Glutamatergic neuron (in vitro differentiated cells): Measurements from ENCODE around the gene UFL1. TPM values are rescaled to one million over a fixed set of nuclear protein-coding genes. Genes with fewer than 3 reads are reported as not detected.

Source experiments
- DNase-seq: peaks from one replicate; pipeline ENCODE4 v3.0.0; 2022
- H3K27ac Mint-ChIP-seq: one replicate; pipeline ENCODE4 v1.8.0; 2020; ENCODE audit warnings: mild to moderate bottlenecking, mixed read lengths, inconsistent platforms; ENCODE audit not compliant: unreplicated experiment
- H3K27me3 Mint-ChIP-seq: one replicate; pipeline ENCODE4 v1.8.0; 2020; ENCODE audit warnings: mild to moderate bottlenecking, moderate library complexity, mixed read lengths, inconsistent platforms; ENCODE audit not compliant: unreplicated experiment
- H3K36me3 Mint-ChIP-seq: one replicate; pipeline ENCODE4 v1.8.0; 2020; ENCODE audit warnings: mild to moderate bottlenecking, mixed read lengths, inconsistent platforms; ENCODE audit not compliant: unreplicated experiment
- H3K4me1 Mint-ChIP-seq: one replicate; pipeline ENCODE4 v1.8.0; 2020; ENCODE audit warnings: mild to moderate bottlenecking, low read depth, mixed read lengths, inconsistent platforms; ENCODE audit not compliant: unreplicated experiment
- H3K4me3 Mint-ChIP-seq: one replicate; pipeline ENCODE4 v1.8.0; 2020; ENCODE audit warnings: mild to moderate bottlenecking, mixed read lengths, inconsistent platforms; ENCODE audit not compliant: unreplicated experiment
- H3K9me3 Mint-ChIP-seq: one replicate; pipeline ENCODE4 v1.8.0; 2020; ENCODE audit warnings: mild to moderate bottlenecking, moderate library complexity, mixed read lengths, inconsistent platforms; ENCODE audit not compliant: unreplicated experiment
- total RNA-seq: library from RNA; stranded (reverse); fragmentation: NEBNext Ultra II Directional; extraction: Animal tissue kit (Norgen Biotek cat#: 25700); gene quantifications from one replicate; pipeline ENCODE4 v1.2.1, GENCODE V29; 2021; ENCODE audit not compliant: unreplicated experiment
- TF ChIP-seq, protein P1 (sequence below): fragments of 200-600 bp; sonication (generic); IDR thresholded peaks from one replicate; pipeline ENCODE4 v1.5.0; 2021; ENCODE audit not compliant: partially characterized antibody, unreplicated experiment

The UFL1 gene
- total RNA-seq, 1 donor from 2014 or later, result 7.4 TPM

DNA sequence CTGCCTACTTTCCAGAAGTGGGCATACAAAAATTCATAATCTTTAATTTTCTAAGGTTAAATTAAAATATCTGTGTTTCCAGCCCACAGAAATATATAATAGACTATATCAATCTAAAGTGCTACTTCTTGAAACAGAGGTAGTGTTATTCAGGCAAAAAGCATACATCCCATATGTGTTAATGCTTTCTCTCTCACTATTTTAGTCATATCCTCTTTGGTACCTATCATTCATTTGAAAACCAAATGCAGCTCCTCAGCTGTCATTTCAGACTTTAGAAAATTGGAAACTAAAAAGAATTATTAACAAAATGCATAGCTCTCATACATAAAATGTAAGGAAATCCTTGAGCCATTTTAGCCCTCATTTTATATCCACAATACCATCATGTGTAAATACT lies 42.2 kb downstream of the UFL1 start:
- Mint-ChIP-seq H3K27ac (no peak overlapping the region), H3K9me3 (no peaks in the 10 kb centered on the region), H3K4me3 (no peak overlapping the region), H3K4me1 (no peaks in the 10 kb centered on the region), H3K36me3 (no peaks in the 10 kb centered on the region), H3K27me3 (no peaks in the 10 kb centered on the region)
- TF ChIP-seq, protein P1, sequence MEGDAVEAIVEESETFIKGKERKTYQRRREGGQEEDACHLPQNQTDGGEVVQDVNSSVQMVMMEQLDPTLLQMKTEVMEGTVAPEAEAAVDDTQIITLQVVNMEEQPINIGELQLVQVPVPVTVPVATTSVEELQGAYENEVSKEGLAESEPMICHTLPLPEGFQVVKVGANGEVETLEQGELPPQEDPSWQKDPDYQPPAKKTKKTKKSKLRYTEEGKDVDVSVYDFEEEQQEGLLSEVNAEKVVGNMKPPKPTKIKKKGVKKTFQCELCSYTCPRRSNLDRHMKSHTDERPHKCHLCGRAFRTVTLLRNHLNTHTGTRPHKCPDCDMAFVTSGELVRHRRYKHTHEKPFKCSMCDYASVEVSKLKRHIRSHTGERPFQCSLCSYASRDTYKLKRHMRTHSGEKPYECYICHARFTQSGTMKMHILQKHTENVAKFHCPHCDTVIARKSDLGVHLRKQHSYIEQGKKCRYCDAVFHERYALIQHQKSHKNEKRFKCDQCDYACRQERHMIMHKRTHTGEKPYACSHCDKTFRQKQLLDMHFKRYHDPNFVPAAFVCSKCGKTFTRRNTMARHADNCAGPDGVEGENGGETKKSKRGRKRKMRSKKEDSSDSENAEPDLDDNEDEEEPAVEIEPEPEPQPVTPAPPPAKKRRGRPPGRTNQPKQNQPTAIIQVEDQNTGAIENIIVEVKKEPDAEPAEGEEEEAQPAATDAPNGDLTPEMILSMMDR, result no peak
- no peak for DNase-seq

DNA sequence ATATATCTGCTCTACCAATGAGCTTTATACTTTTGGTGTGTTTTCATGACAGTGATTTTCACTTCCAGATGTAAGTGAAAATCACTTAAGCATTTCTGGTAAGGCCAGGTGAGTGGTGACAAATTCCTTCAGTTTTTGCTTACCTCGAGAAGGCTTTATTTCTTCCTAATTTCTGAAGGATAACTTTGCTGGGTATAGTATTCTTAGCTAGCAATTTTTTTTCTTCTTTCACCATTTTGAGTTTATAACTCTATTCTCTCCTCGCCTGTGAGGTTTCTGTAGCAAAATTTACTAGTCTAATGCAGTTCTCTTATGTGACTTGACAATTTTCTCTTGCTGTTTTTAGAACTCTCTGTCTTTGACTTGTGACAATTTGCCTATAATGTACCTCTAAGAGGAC lies 48.4 kb downstream of the UFL1 start:
- Mint-ChIP-seq H3K4me1 (peaks cover 2% of the 10 kb centered on the region), H3K27me3 (no peaks in the 10 kb centered on the region), H3K27ac (no peak overlapping the region), H3K9me3 (peaks cover 3% of the 10 kb centered on the region), H3K36me3 (peaks cover 15% of the 10 kb centered on the region), H3K4me3 (no peak overlapping the region)
- DNase-seq, result no peak
- TF ChIP-seq, protein P1, result no peak

DNA sequence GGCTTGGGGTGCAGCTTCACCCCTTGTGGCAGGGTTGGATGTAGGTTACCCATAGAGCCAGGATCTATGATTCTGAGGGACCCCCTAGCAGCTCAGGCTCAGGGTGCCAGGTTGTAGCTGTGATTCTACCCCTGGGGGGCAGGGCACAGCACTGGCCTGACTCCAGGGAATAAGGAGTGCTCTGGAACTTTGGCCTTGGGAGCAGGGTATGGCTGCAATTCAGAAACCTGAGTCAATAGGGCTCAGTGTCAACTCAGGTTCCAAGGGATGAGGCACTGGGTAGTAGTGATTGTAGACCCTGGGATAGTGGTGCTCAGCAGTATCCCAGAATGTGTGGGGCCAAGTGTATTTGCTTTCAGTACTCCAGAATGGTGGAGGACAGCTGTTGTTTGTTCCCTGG lies 49.9 kb downstream of the UFL1 start:
- Mint-ChIP-seq H3K27me3 (no peaks in the 10 kb centered on the region), H3K4me1 (peaks cover 2% of the 10 kb centered on the region), H3K9me3 (peaks cover 3% of the 10 kb centered on the region)

DNA sequence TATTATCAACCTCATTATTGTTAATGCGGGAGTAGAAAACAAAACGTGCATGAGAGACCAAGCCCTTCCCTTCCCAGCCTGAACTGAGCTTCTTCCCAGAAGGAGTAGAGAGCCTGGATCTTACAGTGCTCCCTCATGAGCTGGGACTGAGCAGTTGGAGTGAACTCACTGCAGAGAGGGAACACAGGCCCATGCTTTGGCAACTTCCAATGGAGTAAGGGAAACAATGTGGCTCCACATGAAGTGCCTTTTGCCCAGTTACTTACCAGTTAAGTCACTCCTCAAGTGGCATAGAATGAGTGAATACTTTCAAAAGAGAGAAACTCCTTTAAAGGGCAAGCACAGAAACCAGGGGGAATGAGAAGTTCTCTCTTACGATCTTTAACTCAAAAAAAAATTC lies 53.8 kb downstream of the UFL1 start:
- TF ChIP-seq, protein P1, result no peak
- Mint-ChIP-seq H3K4me3 (no peak overlapping the region), H3K27ac (no peak overlapping the region), H3K9me3 (no peaks in the 10 kb centered on the region), H3K4me1 (peaks cover 2% of the 10 kb centered on the region), H3K27me3 (no peaks in the 10 kb centered on the region), H3K36me3 (peaks cover 9% of the 10 kb centered on the region)
- DNase-seq, result no peak

More for the DNA sequence above, 49.9 kb downstream of the UFL1 start:
- Mint-ChIP-seq H3K36me3 (peaks cover 15% of the 10 kb centered on the region), H3K4me3 (no peak overlapping the region), H3K27ac (no peak overlapping the region)
- DNase-seq, result no peak
- TF ChIP-seq, protein P1, result no peak

DNA sequence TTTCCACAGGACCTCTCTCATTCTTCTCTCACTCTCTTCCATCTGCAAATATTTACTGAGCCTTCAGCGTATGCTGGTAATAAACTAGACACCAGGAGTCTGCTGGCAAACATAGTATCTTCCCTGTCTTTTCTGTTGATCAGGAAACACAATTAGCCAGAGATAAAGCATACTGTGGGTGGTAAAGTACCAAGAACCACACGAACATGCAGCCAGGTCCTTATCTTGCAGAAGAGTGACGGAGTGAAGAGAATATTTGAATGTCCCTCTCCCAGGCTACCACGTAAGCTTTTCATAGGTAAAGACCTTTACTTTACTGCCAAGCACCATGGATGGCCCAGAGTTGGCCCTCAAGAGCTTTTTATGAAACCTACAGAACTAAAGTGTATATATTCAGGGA lies 54.6 kb downstream of the UFL1 start:
- TF ChIP-seq, protein P1, result no peak
- peaks cover 5% of the 10 kb centered on the region for H3K36me3 Mint-ChIP-seq
- no peak overlapping the region for H3K27ac Mint-ChIP-seq
- H3K27me3 Mint-ChIP-seq, result no peaks in the 10 kb centered on the region
- no peak overlapping the region for H3K4me3 Mint-ChIP-seq
- DNase-seq, result no peak
- peaks cover 2% of the 10 kb centered on the region for H3K4me1 Mint-ChIP-seq
- H3K9me3 Mint-ChIP-seq, result no peaks in the 10 kb centered on the region
